Peyer's patch (tissue), 4 donors: ENCODE measurements around the gene RASAL2. TPM values are rescaled to one million over a fixed set of nuclear protein-coding genes. Genes with fewer than 3 reads are reported as not detected.

Source experiments
- DNase-seq, 3 donors: peaks; one replicate each; pipeline ENCODE4 v3.0.0-alpha.2; 2017 to 2019
- H3K27ac ChIP-seq, 4 donors: fragments of 200-600 bp; sonication (generic); one replicate each; pipeline ENCODE4 v1.5.1; 2016 to 2019
- H3K27me3 ChIP-seq, 2 donors: fragments of 200-600 bp; sonication (generic); one replicate each; pipeline ENCODE4 v1.5.1; 2019
- H3K36me3 ChIP-seq, 3 donors: fragments of 200-600 bp; sonication (generic); one replicate each; pipeline ENCODE4 v1.5.1; 2016 to 2019
- H3K4me1 ChIP-seq, 4 donors: fragments of 200-600 bp; sonication (generic); one replicate each; pipeline ENCODE4 v1.5.1; 2016 to 2019
- H3K4me3 ChIP-seq, 4 donors: fragments of 200-600 bp; sonication (generic); 1 replicate in 3 of 4; 2 replicates in 1 of 4; pipeline ENCODE4 v1.5.1; 2016 to 2019; ENCODE audit warnings: mild to moderate bottlenecking in 1 of 4
- H3K9me3 ChIP-seq, 4 donors: fragments of 200-600 bp; sonication (generic); one replicate each; pipeline ENCODE4 v1.5.1; 2016 to 2019; ENCODE audit warnings: mild to moderate bottlenecking in 1 of 4
- POLR2A ChIP-seq, 2 donors: fragments of 450-650 bp; IDR thresholded peaks; one replicate each; pipeline ENCODE4 v1.5.1; 2017; ENCODE audit warnings: antibody characterized with exemption in 2 of 2, mild to moderate bottlenecking in 2 of 2, moderate library complexity in 2 of 2
- total RNA-seq, 4 donors: library from RNA; depleted of rRNA; stranded (reverse); fragments of >200 nt; gene quantifications; one replicate each; pipeline ENCODE4 v1.1.0, GENCODE V29; 2016
- TF ChIP-seq, protein P1 (sequence below), 6 experiments: fragments of 450-650 bp in 4 of 6; fragments of 200-600 bp in 2 of 6; sonication (generic) in 1 of 6; IDR thresholded peaks; one replicate each; pipeline ENCODE4 v1.5.1; 2017 to 2019; ENCODE audit warnings: antibody characterized with exemption in 6 of 6, mild to moderate bottlenecking in 3 of 6, moderate library complexity in 1 of 6

Gene RASAL2
- total RNA-seq, 4 donors from 2014 or later = 10.2 to 35.5 (median 20.0) TPM

DNA sequence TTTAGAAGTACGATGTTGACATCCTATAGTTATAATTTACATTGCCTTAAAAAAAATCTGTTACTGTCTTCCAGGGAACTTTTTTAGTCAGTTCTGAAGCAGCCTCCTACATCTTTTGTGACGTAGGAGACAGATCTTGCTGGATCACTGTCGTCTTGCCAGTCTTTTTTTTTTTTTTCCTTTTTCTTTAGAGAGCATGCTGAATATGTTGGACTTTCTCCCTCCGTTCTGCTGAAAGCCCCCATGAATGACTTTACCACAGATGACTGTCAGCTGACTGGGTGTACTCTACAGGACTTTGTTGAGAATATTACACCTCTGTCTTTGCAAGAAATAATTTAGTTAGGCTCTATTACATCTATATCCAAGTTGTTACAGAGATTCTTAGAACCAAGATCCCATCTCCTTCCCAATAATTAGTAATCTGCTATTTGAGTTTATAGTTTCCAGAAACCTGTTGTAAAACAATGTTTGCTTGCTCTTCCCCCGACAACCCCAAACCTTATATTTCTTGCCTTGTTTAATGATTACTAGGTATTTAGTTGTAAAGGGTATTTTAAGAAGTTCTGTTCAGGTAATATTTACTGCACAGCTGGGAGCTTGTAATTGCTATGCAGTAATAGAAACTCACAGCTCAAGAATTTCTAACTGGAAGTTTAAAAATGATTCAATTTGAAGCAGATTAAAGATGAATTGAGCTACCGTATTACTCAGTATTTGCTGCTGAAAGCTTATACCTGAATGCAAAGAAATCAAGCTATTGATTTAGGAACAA, 61.8 kb downstream of the RASAL2 start:
- Histone ChIP-seq H3K4me1 (no peaks in the 10 kb centered on the region), H3K36me3 (no peaks in the 10 kb centered on the region), H3K4me3 (no peak overlapping the region), H3K27ac (no peak overlapping the region), H3K9me3 (no peaks in the 10 kb centered on the region), H3K27me3 (no peaks in the 10 kb centered on the region)
- TF ChIP-seq, protein P1, sequence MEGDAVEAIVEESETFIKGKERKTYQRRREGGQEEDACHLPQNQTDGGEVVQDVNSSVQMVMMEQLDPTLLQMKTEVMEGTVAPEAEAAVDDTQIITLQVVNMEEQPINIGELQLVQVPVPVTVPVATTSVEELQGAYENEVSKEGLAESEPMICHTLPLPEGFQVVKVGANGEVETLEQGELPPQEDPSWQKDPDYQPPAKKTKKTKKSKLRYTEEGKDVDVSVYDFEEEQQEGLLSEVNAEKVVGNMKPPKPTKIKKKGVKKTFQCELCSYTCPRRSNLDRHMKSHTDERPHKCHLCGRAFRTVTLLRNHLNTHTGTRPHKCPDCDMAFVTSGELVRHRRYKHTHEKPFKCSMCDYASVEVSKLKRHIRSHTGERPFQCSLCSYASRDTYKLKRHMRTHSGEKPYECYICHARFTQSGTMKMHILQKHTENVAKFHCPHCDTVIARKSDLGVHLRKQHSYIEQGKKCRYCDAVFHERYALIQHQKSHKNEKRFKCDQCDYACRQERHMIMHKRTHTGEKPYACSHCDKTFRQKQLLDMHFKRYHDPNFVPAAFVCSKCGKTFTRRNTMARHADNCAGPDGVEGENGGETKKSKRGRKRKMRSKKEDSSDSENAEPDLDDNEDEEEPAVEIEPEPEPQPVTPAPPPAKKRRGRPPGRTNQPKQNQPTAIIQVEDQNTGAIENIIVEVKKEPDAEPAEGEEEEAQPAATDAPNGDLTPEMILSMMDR (IDR thresholded peaks at IDR 0.05) = no peak
- no peak for TF ChIP-seq POLR2A (IDR thresholded peaks at IDR 0.05)
- DNase-seq = no peak

DNA sequence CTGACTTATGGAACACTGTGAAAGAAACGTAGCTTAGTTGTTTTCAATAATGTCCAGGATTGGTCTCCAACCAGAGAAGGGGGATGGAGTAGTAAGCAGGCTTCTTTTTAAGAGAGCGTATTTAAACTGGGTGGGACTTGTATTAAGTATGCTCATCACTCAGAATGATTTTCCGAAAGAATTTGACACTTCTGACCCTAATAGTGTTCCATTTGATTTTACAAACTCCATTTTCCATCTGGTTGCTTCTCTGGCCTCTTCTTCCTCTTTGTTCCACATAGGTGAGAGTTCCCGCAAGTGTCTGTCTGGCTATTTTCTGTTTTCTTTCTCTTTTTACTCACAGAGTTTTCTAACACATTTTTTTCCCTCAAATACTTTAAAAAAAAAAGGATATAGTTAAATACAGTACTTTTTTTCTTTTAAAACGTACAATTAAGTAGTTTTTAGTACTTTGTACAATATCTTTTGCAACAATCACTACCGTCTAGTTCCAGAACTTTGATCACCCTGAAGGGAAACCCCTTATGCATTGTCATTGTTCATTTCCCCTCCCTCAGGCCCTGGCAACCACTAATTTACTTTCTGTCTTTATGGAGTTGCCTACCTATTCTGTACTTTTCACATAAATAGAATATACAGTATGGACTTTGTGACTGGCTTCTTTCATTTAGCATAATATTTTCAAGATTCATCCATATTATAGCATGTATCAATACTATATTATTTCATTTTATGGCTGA, 67.0 kb downstream of the RASAL2 start:
- no peaks in the 10 kb centered on the region for H3K27me3 ChIP-seq
- H3K27ac ChIP-seq = no peak overlapping the region
- TF ChIP-seq, protein P1 (IDR thresholded peaks at IDR 0.05) = no peak
- TF ChIP-seq POLR2A (IDR thresholded peaks at IDR 0.05) = no peak
- no peaks in the 10 kb centered on the region for H3K36me3 ChIP-seq
- H3K9me3 ChIP-seq = no peaks in the 10 kb centered on the region
- no peaks in the 10 kb centered on the region for H3K4me1 ChIP-seq
- no peak for DNase-seq
- no peak overlapping the region for H3K4me3 ChIP-seq

DNA sequence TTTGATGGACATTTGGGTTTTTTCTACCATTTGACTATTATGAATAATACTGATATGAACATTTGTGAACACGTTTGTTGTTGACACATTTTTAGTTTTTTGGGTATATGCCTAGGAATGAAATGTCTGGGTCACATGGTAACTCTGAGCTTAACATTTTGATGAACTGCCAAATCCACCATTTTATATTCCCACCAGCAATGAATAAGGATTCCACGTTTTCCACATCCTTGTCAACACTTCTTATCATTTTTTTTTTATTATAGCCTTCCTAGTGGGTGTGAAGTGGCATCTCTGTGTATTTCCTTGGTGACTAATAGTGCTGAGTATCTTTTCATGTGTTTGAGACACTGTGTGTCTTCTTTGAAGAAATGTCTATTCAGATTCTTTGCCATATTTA, 67.6 kb downstream of the RASAL2 start:
- Histone ChIP-seq H3K36me3 (no peaks in the 10 kb centered on the region), H3K4me1 (no peaks in the 10 kb centered on the region), H3K27ac (no peak overlapping the region), H3K9me3 (no peaks in the 10 kb centered on the region), H3K4me3 (no peak overlapping the region), H3K27me3 (no peaks in the 10 kb centered on the region)
- DNase-seq = no peak
- no peak for TF ChIP-seq POLR2A (IDR thresholded peaks at IDR 0.05)
- TF ChIP-seq, protein P1 (IDR thresholded peaks at IDR 0.05) = no peak

DNA sequence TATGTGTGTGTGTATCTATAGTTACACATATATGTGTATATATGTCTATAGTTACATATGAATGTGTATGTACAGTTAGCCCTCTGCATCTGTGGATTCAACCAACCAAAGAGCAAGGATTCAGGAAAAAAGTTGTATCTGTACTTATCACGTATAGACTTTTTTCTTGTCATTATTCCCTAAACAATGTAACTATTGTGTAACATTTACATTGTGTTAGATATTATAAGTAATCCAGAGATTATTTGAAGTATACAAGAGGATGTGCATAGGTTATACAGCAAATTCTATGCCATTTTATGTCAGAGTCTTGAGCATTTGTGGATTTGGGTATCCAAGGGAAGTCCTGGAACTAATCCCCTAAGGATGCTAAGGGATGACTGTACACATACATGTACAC, 71.3 kb downstream of the RASAL2 start:
- no peaks in the 10 kb centered on the region for H3K27me3 ChIP-seq
- no peak for DNase-seq
- H3K9me3 ChIP-seq = no peaks in the 10 kb centered on the region
- H3K27ac ChIP-seq = no peak overlapping the region
- H3K4me1 ChIP-seq = no peaks in the 10 kb centered on the region
- H3K36me3 ChIP-seq = no peaks in the 10 kb centered on the region
- no peak overlapping the region for H3K4me3 ChIP-seq
- TF ChIP-seq POLR2A (IDR thresholded peaks at IDR 0.05) = no peak
- TF ChIP-seq, protein P1 (IDR thresholded peaks at IDR 0.05) = no peak

DNA sequence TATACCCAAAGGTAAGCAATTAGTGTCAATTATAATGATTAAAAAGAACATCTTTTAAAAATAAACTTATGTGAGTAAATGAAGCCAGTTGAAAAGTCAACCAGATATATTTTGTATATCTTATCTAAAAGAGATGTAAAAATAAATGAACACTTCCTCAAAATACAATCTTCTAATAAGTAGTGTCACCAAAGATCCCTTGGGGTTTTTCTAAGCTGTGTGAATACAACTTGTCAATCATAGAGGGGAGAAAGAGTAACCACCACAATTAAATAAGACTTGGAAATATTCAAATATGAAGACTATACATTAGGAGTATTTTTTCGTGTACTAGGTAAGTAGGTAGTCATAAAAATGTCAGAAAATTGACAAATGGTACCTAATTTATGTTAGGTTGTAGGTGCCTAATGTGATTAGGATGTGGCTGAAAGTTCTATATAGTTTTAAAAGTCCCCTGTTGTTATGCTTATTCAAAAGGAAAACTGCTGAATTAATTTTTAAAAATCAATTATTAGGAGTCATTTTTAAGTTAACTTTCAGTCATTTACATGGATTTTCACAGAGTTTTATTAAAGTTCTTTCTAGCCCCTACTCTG, 72.6 kb downstream of the RASAL2 start:
- Histone ChIP-seq H3K36me3 (no peaks in the 10 kb centered on the region), H3K4me3 (no peak overlapping the region), H3K27ac (no peak overlapping the region), H3K9me3 (no peaks in the 10 kb centered on the region), H3K27me3 (no peaks in the 10 kb centered on the region), H3K4me1 (no peaks in the 10 kb centered on the region)
- DNase-seq = no peak
- TF ChIP-seq, protein P1 (IDR thresholded peaks at IDR 0.05) = no peak
- TF ChIP-seq POLR2A (IDR thresholded peaks at IDR 0.05) = no peak
